Measurements from ENCODE around the gene NEMP2.
"Not testable (repeated sequence)": the region's sequence is repeated elsewhere in the genome, so short reads cannot be mapped to it uniquely, and the experiment has no call there.

NEMP2 gene

GRCh38 chr2:190501231-190501630 is 33.3 kb downstream of the NEMP2 start:
- no peak overlapping the region for H3K27ac ChIP-seq
- TF ChIP-seq ZFX (IDR thresholded peaks at IDR 0.05; ENCODE audit: borderline replicate concordance): no peak
- TF ChIP-seq, protein P1, sequence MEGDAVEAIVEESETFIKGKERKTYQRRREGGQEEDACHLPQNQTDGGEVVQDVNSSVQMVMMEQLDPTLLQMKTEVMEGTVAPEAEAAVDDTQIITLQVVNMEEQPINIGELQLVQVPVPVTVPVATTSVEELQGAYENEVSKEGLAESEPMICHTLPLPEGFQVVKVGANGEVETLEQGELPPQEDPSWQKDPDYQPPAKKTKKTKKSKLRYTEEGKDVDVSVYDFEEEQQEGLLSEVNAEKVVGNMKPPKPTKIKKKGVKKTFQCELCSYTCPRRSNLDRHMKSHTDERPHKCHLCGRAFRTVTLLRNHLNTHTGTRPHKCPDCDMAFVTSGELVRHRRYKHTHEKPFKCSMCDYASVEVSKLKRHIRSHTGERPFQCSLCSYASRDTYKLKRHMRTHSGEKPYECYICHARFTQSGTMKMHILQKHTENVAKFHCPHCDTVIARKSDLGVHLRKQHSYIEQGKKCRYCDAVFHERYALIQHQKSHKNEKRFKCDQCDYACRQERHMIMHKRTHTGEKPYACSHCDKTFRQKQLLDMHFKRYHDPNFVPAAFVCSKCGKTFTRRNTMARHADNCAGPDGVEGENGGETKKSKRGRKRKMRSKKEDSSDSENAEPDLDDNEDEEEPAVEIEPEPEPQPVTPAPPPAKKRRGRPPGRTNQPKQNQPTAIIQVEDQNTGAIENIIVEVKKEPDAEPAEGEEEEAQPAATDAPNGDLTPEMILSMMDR (IDR thresholded peaks at IDR 0.05): no peak

DNA sequence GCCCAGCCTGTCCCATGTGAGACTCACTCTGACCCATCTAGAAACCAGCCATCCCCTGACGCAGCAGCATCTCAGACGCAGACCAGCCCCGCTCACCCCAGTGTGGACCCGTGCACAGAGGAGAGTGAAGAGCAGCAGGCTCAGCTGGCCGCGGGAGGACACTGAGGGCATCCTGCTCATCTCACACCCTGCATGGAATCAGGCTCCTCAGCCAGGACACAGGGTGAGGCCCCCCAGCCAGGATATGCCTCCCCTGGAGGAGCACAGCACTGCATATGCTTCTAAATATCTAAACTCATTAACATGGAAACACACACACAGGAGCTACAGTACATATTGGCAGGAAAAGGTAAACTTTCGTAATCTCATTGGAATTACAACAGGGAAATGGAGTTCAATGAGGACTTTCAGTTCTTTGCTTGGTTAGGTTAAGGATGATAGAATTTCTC is 34.4 kb downstream of the NEMP2 start:
- no peak for TF ChIP-seq ZFX (IDR thresholded peaks at IDR 0.05; ENCODE audit: borderline replicate concordance)
- TF ChIP-seq, protein P1 (IDR thresholded peaks at IDR 0.05): no peak
- H3K27ac ChIP-seq: no peak overlapping the region

- TF ChIP-seq, protein P1 (IDR thresholded peaks at IDR 0.05): no peak
- no peak for TF ChIP-seq ZFX (IDR thresholded peaks at IDR 0.05; ENCODE audit: borderline replicate concordance)
- H3K27ac ChIP-seq: no peak overlapping the region
Measured at GRCh38 chr2:190499273-190499672, 35.2 kb downstream of the NEMP2 start.

DNA sequence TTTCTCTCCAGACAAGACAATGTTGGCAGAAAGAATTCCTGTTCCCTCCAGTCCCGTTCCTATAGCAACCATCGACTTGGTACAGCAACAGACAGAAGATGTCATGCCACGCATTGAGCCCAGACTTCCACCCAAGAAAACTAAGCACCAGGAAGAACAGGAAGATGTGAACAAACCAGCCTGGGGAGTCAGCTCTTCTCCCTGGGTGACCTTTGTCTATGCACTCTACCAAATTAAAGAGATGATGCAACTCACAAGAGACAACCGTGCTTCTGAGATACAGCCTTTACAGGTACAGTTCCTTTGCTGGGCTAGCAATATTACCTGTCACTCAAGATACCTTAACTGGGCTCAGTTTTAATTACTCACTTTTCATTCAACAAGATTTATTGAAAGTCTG is 37.1 kb downstream of the NEMP2 start:
- TF ChIP-seq, protein P1 (IDR thresholded peaks at IDR 0.05): no peak
- TF ChIP-seq ZFX (IDR thresholded peaks at IDR 0.05; ENCODE audit: borderline replicate concordance): no peak

GRCh38 chr2:190494600-190495227 is 39.8 kb downstream of the NEMP2 start:
- not testable (repeated sequence) for H3K27ac ChIP-seq

More for the DNA sequence above, 37.1 kb downstream of the NEMP2 start:
- no peak overlapping the region for H3K27ac ChIP-seq

DNA sequence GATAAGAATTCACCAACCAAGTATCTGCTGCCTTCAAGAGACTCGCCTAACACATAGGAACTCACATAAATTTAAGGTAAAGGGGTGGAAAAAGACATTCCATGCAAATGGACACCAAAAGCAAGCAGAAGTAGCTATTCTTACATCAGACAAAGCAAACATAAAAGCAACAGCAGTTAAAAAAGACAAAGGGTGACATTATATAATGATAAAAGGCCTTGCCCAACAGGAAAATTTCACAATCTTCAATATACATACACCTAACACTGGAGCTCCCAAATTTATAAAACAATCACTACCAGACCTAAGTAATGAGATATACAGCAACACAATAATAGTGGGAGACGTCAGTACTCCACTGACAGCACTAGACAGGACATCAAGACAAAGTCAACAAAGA is 41.4 kb downstream of the NEMP2 start:
- no peak overlapping the region for H3K27ac ChIP-seq
- TF ChIP-seq ZFX (IDR thresholded peaks at IDR 0.05; ENCODE audit: borderline replicate concordance): no peak
- TF ChIP-seq, protein P1 (IDR thresholded peaks at IDR 0.05): no peak

GRCh38 chr2:190490502-190490901 is 44.0 kb downstream of the NEMP2 start:
- no peak overlapping the region for H3K27ac ChIP-seq
- no peak for TF ChIP-seq ZFX (IDR thresholded peaks at IDR 0.05; ENCODE audit: borderline replicate concordance)

DNA sequence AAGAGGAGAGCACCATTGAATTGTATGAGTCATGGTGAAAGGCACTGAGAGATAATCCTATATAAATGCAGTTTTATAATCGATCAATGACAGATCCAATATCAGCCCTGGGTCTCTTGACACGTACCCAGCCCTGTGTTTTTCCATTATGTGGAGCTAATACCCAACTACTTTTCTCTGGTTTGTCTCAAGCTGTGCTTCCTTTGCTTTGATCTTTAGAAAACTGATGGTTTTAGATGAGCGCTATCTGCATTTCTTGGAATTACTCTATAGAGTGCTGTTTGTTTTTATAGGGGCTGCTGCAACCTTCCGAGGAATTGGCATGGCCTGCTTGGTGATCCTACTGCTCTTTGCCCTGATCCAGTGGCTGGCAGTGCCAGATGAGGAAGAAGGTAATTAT is 45.0 kb downstream of the NEMP2 start:
- H3K27ac ChIP-seq: no peak overlapping the region
- TF ChIP-seq ZFX (IDR thresholded peaks at IDR 0.05; ENCODE audit: borderline replicate concordance): no peak
- TF ChIP-seq, protein P1 (IDR thresholded peaks at IDR 0.05): no peak
